Measurements from ENCODE around the gene CNN2. TPM values are rescaled to one million over a fixed set of nuclear protein-coding genes. Genes with fewer than 3 reads are reported as not detected.

The CNN2 gene
- total and polyA plus RNA-seq, 9 of the 15 experiments (the other 6 are each of a cell fraction or from before 2014, with no cell fraction given) = 12.1 to 174 (median 52.7) TPM

DNA sequence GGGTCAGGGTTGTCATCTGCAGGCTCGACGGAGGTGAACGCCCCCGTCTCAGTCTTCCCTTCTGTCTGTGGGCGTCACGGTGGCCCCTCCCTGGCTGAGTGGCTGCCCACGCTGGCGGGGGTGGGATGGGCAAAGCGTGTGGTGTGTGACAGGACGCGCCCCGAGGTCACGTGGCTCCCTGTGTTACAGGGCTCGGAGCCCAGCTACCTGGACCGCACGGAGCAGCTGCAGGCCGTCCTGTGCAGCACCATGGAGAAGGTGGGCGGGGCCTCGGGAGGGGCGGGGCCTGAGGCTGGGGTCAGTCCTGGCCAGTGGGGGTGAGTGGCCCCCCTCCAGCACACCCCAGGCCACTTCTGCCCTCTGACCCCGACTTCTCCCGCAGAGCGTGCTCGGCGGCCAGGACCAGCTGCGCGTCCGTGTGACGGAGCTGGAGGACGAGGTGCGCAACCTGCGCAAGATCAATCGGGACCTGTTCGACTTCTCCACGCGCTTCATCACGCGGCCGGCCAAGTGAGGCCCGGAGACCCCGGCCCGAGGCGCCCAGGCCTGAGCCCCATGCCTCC is 32.5 kb upstream of the CNN2 start:
- no TSS peak for BruUV-seq (replicated peaks)
- CTCF ChIA-PET (ENCODE audit: low intra/inter-chr PET ratio) = no interaction called here

More for the DNA sequence above, 32.5 kb upstream of the CNN2 start:
- POLR2A ChIA-PET = interaction anchor here (1.4 kb wide), 1 partner anchor 26 kb away, joined by 5 read pairs; no protein-coding TSS in a partner anchor
- Histone ChIP-seq H3K36me3 (ENCODE audit: control insufficient read depth, insufficient read depth, low read length) (peaks cover 60% of the 10 kb centered on the region; the same call in 2 of the 3 replicates), H3K4me2 (ENCODE audit: insufficient read depth, low read length) (no peak overlapping the region), H3K79me2 (ENCODE audit: control insufficient read depth, insufficient read depth, low read length) (no peaks in the 10 kb centered on the region), H3K4me1 (replicated peaks in 1 of 2; ENCODE audit: control insufficient read depth in 2 of 2, insufficient read depth in 2 of 2, low read length in 2 of 2) (peaks cover 13 to 81% of the 10 kb centered on the region in 2 experiments; a peak in 4 of 5 replicates), H4K20me1 (replicated peaks; ENCODE audit: control insufficient read depth, insufficient read depth, low read length) (no peaks in the 10 kb centered on the region; the same call in 1 of the 2 replicates), H3K9me1 (ENCODE audit: control insufficient read depth, insufficient read depth, low read length) (peaks cover 6% of the 10 kb centered on the region), H3K27ac (ENCODE audit: extremely low read depth, low read depth, low read length) (no peak overlapping the region), H3K9me3 (replicated peaks; ENCODE audit: control insufficient read depth, insufficient read depth, low read depth, low read length) (no peaks in the 10 kb centered on the region), H3K9ac (ENCODE audit: insufficient read depth in 1 of 2, low read depth in 2 of 2, low read length in 2 of 2) (peak overlapping the region in 1 of 2 experiments; percentile 58; a peak in 1 of 4 replicates), H2AFZ (ENCODE audit: low read depth, low read length) (no peak overlapping the region), H3K4me3 (no peak overlapping the region), H3K27me3 (ENCODE audit: control insufficient read depth in 2 of 2, insufficient read depth in 2 of 2, low read length in 2 of 2) (no peaks in the 10 kb centered on the region)
- 0 out of 3 replicates have a peak, but pooled peaks have one; percentile 8 for ATAC-seq
- 85% methylated on average over 28 of the region's 43 CpGs for WGBS (ENCODE audit: insufficient coverage, low coverage, missing lambda C conversion rate)
- no peak for DNase-seq (ENCODE audit: extremely low read depth in 1 of 4, low spot score in 3 of 4)
- intact Hi-C loops (cut with micrococcal nuclease) = no loop called here
- no peak for FAIRE-seq
- TF ChIP-seq POLR2G (IDR thresholded peaks at IDR 0.05; ENCODE audit: low read depth, low read length) (peak; percentile 42), IFI16 (CRISPR knock-in tag; IDR thresholded peaks at IDR 0.05) (no peak), PHF21A (IDR thresholded peaks at IDR 0.05; ENCODE audit: borderline replicate concordance, low read depth) (peak; percentile 72; the same call in 1 of the 2 replicates), SUPT5H (IDR thresholded peaks at IDR 0.05) (0 out of 2 replicates have a peak, but pooled peaks have one; percentile 31), FOXM1 (IDR thresholded peaks at IDR 0.05; ENCODE audit: low read depth) (no peak), FOXM1 (CRISPR knock-in tag; IDR thresholded peaks at IDR 0.05; ENCODE audit: low read depth) (0 out of 2 replicates have a peak, but pooled peaks have one; percentile 39), EGR1 (conservative IDR thresholded peaks at IDR 0.05) (peak; percentile 26; the same call in 1 of the 2 replicates), KDM1A (IDR thresholded peaks at IDR 0.05) (no peak), CSDE1 (IDR thresholded peaks at IDR 0.05) (no peak), HMGN3 (IDR thresholded peaks at IDR 0.05; ENCODE audit: borderline replicate concordance, extremely low read depth, insufficient read length, low read depth, low read length) (peak; percentile 39), RBM22 (IDR thresholded peaks at IDR 0.05; ENCODE audit: low read depth, low read length, poor library complexity, severe bottlenecking) (peak; percentile 25)
- TF ChIP-seq, protein P1, sequence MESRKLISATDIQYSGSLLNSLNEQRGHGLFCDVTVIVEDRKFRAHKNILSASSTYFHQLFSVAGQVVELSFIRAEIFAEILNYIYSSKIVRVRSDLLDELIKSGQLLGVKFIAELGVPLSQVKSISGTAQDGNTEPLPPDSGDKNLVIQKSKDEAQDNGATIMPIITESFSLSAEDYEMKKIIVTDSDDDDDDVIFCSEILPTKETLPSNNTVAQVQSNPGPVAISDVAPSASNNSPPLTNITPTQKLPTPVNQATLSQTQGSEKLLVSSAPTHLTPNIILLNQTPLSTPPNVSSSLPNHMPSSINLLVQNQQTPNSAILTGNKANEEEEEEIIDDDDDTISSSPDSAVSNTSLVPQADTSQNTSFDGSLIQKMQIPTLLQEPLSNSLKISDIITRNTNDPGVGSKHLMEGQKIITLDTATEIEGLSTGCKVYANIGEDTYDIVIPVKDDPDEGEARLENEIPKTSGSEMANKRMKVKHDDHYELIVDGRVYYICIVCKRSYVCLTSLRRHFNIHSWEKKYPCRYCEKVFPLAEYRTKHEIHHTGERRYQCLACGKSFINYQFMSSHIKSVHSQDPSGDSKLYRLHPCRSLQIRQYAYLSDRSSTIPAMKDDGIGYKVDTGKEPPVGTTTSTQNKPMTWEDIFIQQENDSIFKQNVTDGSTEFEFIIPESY (CRISPR knock-in tag; IDR thresholded peaks at IDR 0.05) = peak; percentile 84
- in situ Hi-C loops (cut with MboI) = no loop called here
